ENCODE data around the gene ANKRD11.

GRCh38 chr16:89386306-89387185, 103.8 kb downstream of the ANKRD11 start:
- TF ChIP-seq EZH2phosphoT487 (IDR thresholded peaks at IDR 0.05; ENCODE audit: borderline replicate concordance, low read length) (no peak), CTCF (IDR thresholded peaks at IDR 0.05; ENCODE audit: low read depth, low read length, poor library complexity, severe bottlenecking) (no peak)

Measured in DOHH2 (cell line).